Left renal pelvis (tissue), 4 donors: ENCODE data around the gene TUBA4A. TPM values are rescaled to one million over a fixed set of nuclear protein-coding genes. Genes with fewer than 3 reads are reported as not detected.
"Not testable (repeated sequence)": the region's sequence is repeated elsewhere in the genome, so short reads cannot be mapped to it uniquely, and the experiment has no call there.

Experiments used
- DNase-seq, 4 donors: peaks; one replicate each; pipeline ENCODE4 v3.0.0-alpha.2; 2013; ENCODE audit warnings: low read depth in 4 of 4, low spot score in 3 of 4
- polyA plus RNA-seq, 4 donors: library from polyadenylated mRNA; unstranded; fragments of 120-200 nt; gene quantifications; one replicate each; pipeline ENCODE4 v1.2.1, GENCODE V29; 2013; ENCODE audit not compliant: insufficient read length in 4 of 4

TUBA4A gene
- polyA plus RNA-seq, 4 donors: 3.4 to 53.8 (median 33.6) TPM

- not testable (repeated sequence) for DNase-seq
Observed at GRCh38 chr2:219287116-219287440, 33.4 kb upstream of the TUBA4A start.

GRCh38 chr2:219286436-219287115, 32.9 kb upstream of the TUBA4A start:
- DNase-seq: no peak

GRCh38 chr2:219285894-219286425, 32.2 kb upstream of the TUBA4A start:
- no peak for DNase-seq

- no peak for DNase-seq
Observed at GRCh38 chr2:219285373-219285735, 31.6 kb upstream of the TUBA4A start.

GRCh38 chr2:219284501-219285372, 31.0 kb upstream of the TUBA4A start:
- no peak for DNase-seq

GRCh38 chr2:219282943-219283581, 29.3 kb upstream of the TUBA4A start:
- no peak for DNase-seq

- no peak for DNase-seq
Observed at GRCh38 chr2:219282375-219282774, 28.7 kb upstream of the TUBA4A start.

- DNase-seq: no peak
Observed at GRCh38 chr2:219281588-219281987, 27.9 kb upstream of the TUBA4A start.

GRCh38 chr2:219280651-219281050, 26.9 kb upstream of the TUBA4A start:
- DNase-seq: no peak

GRCh38 chr2:219279916-219280516, 26.3 kb upstream of the TUBA4A start:
- DNase-seq: no peak

GRCh38 chr2:219279151-219279915, 25.6 kb upstream of the TUBA4A start, which contains the start of gene DNAJB2:
DNAJB2 (plus strand) TSS chr2:219279366; CDS start chr2:219279834, 468 bp downstream.
- DNase-seq: peak; percentile 92 to 97 (median 95)

GRCh38 chr2:219278655-219279150, 25.0 kb upstream of the TUBA4A start:
- no peak for DNase-seq

- DNase-seq: no peak
Observed at GRCh38 chr2:219277703-219278654, 24.3 kb upstream of the TUBA4A start.

GRCh38 chr2:219274361-219274921, 20.7 kb upstream of the TUBA4A start:
- DNase-seq: no peak

- no peak for DNase-seq
Observed at GRCh38 chr2:219273937-219274336, 20.2 kb upstream of the TUBA4A start.

GRCh38 chr2:219272995-219273394, 19.3 kb upstream of the TUBA4A start:
- no peak for DNase-seq

- no peak for DNase-seq
Observed at GRCh38 chr2:219272356-219272755, 18.6 kb upstream of the TUBA4A start.

GRCh38 chr2:219271021-219271420, 17.3 kb upstream of the TUBA4A start:
- DNase-seq: no peak

- DNase-seq: no peak
Observed at GRCh38 chr2:219270055-219270372, 16.3 kb upstream of the TUBA4A start.
